ENCODE data around the gene DCTN4.

DNA sequence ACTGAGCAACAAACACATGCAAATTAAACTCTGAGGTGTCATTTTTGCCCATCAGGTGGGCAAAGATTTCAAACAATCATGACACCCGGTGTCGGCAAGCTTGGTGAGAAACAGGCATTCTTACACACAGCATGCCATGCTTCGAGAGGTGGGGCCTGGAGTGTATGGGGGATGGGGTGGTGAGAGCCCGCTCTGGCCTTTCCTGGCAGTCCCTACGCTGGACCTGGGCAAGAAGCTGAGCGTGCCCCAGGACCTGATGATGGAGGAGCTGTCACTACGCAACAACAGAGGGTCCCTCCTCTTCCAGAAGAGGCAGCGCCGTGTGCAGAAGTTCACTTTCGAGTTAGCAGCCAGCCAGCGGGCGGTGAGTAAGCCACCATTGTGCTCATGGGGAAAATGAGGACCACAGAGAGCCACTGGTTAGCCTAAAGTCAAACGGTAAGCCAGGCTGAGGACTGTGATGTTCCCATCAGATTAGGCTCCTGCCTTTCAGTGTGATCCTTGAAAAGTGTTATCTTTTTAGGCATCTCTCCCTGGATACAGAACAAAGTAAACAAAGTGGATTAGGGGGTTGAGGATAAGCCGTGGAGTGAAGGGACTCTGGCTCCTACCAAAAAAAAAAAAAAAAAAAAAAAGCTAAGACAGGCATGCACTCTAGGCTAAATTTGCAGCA lies 88.4 kb downstream of the DCTN4 start:
- TF ChIP-seq, protein P1, sequence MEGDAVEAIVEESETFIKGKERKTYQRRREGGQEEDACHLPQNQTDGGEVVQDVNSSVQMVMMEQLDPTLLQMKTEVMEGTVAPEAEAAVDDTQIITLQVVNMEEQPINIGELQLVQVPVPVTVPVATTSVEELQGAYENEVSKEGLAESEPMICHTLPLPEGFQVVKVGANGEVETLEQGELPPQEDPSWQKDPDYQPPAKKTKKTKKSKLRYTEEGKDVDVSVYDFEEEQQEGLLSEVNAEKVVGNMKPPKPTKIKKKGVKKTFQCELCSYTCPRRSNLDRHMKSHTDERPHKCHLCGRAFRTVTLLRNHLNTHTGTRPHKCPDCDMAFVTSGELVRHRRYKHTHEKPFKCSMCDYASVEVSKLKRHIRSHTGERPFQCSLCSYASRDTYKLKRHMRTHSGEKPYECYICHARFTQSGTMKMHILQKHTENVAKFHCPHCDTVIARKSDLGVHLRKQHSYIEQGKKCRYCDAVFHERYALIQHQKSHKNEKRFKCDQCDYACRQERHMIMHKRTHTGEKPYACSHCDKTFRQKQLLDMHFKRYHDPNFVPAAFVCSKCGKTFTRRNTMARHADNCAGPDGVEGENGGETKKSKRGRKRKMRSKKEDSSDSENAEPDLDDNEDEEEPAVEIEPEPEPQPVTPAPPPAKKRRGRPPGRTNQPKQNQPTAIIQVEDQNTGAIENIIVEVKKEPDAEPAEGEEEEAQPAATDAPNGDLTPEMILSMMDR (IDR thresholded peaks at IDR 0.05): no peak
- TF ChIP-seq POLR2A (IDR thresholded peaks at IDR 0.05) (no peak), POLR2AphosphoS5 (IDR thresholded peaks at IDR 0.05) (no peak), EP300 (IDR thresholded peaks at IDR 0.05) (no peak)

Data from gastroesophageal sphincter (tissue), 3 donors.